Caco-2 (cell line): Measurements from ENCODE around the gene ST6GALNAC6. TPM values are rescaled to one million over a fixed set of nuclear protein-coding genes. Genes with fewer than 3 reads are reported as not detected.

Source experiments
- BruUV-seq: library from RNA; stranded (reverse); fragments of 400-500 nt; replicated peaks from 2 replicates; lab custom pipeline; 2021; lab: Mats Ljungman, UMichigan
- CTCF ChIA-PET: fragments of 300-600 bp; sonication (Branson Sonifier 250); formaldehyde crosslinking; loops from one replicate; lab custom pipeline; 2022; ENCODE audit warnings: antibody characterized with exemption; lab: Charles Lee
- POLR2A ChIA-PET: fragments of 300-600 bp; sonication (Branson Sonifier 250); formaldehyde crosslinking; loops from one replicate; lab custom pipeline; 2022; ENCODE audit warnings: antibody characterized with exemption; lab: Charles Lee
- DNase-seq, 2 experiments: peaks; one replicate each; pipeline versions ENCODE4 v3.0.0 to v3.0.0-alpha.2; 2020 to 2022
- H3K27me3 ChIP-seq: replicated peaks from 2 replicates; pipeline ENCODE4 v1.6.0; 2011; ENCODE audit warnings: low read length; ENCODE audit not compliant: control insufficient read depth, insufficient read depth
- H3K36me3 ChIP-seq: 2 replicates; pipeline ENCODE4 v1.5.1; 2011; ENCODE audit warnings: low read length; ENCODE audit not compliant: control insufficient read depth, insufficient read depth
- H3K4me1 ChIP-seq: fragments of 250-450 bp; sonication (Bioruptor Pico); 2 replicates; pipeline ENCODE4 v1.5.1; 2020; ENCODE audit warnings: mild to moderate bottlenecking
- H3K4me3 ChIP-seq: 2 replicates; pipeline ENCODE4 v1.5.1; 2011; ENCODE audit warnings: low read depth, mild to moderate bottlenecking, control low read depth, low read length
- H3K9me3 ChIP-seq: fragments of 250-450 bp; sonication (Bioruptor Pico); 2 replicates; pipeline ENCODE4 v1.5.1; 2020; ENCODE audit warnings: mild to moderate bottlenecking, moderate library complexity
- H3K27ac Mint-ChIP-seq: one replicate; pipeline ENCODE4 v1.8.0; 2022; ENCODE audit warnings: mixed read lengths; ENCODE audit not compliant: unreplicated experiment
- H3K27me3 Mint-ChIP-seq: one replicate; pipeline ENCODE4 v1.8.0; 2022; ENCODE audit warnings: mixed read lengths; ENCODE audit not compliant: insufficient read depth, unreplicated experiment
- H3K36me3 Mint-ChIP-seq: one replicate; pipeline ENCODE4 v1.8.0; 2022; ENCODE audit warnings: mild to moderate bottlenecking, mixed read lengths; ENCODE audit not compliant: insufficient read depth, unreplicated experiment
- H3K4me1 Mint-ChIP-seq: one replicate; pipeline ENCODE4 v1.8.0; 2022; ENCODE audit warnings: low read depth, mixed read lengths; ENCODE audit not compliant: unreplicated experiment
- H3K4me3 Mint-ChIP-seq: one replicate; pipeline ENCODE4 v1.8.0; 2022; ENCODE audit warnings: mild to moderate bottlenecking, moderate library complexity, mixed read lengths; ENCODE audit not compliant: unreplicated experiment
- H3K9me3 Mint-ChIP-seq: one replicate; pipeline ENCODE4 v1.8.0; 2022; ENCODE audit warnings: mixed read lengths; ENCODE audit not compliant: unreplicated experiment
- intact Hi-C: fragments of 100-400 bp; cut with micrococcal nuclease; formaldehyde crosslinking; loops from one replicate; pipeline ENCODE4 v1.10.0; 2022; ENCODE audit not compliant: unreplicated experiment
- total RNA-seq: library from RNA; stranded (reverse); gene quantifications from 2 replicates; pipeline ENCODE4 v1.2.3, GENCODE V29; 2022
- TF ChIP-seq, protein P1 (sequence below), 2 experiments: fragments of 200-600 bp in 1 of 2; IDR thresholded peaks; 1 replicate in 1 of 2; 2 replicates in 1 of 2; pipeline versions ENCODE4 v1.5.1 to v1.8.0; 2011 to 2022; ENCODE audit warnings: antibody characterized with exemption in 1 of 2, control low read depth in 1 of 2, inconsistent platforms in 1 of 2, low read depth in 1 of 2, low read length in 1 of 2, mild to moderate bottlenecking in 1 of 2, moderate library complexity in 1 of 2; ENCODE audit not compliant: insufficient read depth in 1 of 2, severe bottlenecking in 1 of 2, unreplicated experiment in 1 of 2

ST6GALNAC6 gene
- total RNA-seq, 1 experiment from 2014 or later: 20.7 TPM

DNA sequence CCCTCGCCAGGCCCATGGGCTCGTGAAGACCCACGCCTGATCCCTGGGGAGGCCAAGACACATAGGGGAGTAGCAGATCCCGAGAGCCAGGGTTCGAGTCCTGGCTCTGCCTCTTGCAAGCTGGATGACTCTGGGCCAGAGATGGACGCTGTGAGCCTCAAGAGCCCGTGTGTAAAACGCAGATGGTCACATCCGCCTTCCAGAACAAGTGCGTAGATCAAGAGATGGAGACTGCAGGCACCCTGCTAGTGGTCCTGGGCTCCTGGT lies 9.2 kb upstream of the ST6GALNAC6 start:
- DNase-seq: no peak
- no peaks in the 10 kb centered on the region; the same call in 1 of the 2 replicates for H3K36me3 ChIP-seq
- Mint-ChIP-seq H3K36me3 (no peaks in the 10 kb centered on the region), H3K9me3 (no peaks in the 10 kb centered on the region), H3K27ac (no peak overlapping the region), H3K4me1 (no peaks in the 10 kb centered on the region), H3K4me3 (no peak overlapping the region), H3K27me3 (no peaks in the 10 kb centered on the region)
- H3K4me1 ChIP-seq: peaks cover 25% of the 10 kb centered on the region
- POLR2A ChIA-PET: no interaction called here
- H3K9me3 ChIP-seq: no peaks in the 10 kb centered on the region
- TF ChIP-seq, protein P1, sequence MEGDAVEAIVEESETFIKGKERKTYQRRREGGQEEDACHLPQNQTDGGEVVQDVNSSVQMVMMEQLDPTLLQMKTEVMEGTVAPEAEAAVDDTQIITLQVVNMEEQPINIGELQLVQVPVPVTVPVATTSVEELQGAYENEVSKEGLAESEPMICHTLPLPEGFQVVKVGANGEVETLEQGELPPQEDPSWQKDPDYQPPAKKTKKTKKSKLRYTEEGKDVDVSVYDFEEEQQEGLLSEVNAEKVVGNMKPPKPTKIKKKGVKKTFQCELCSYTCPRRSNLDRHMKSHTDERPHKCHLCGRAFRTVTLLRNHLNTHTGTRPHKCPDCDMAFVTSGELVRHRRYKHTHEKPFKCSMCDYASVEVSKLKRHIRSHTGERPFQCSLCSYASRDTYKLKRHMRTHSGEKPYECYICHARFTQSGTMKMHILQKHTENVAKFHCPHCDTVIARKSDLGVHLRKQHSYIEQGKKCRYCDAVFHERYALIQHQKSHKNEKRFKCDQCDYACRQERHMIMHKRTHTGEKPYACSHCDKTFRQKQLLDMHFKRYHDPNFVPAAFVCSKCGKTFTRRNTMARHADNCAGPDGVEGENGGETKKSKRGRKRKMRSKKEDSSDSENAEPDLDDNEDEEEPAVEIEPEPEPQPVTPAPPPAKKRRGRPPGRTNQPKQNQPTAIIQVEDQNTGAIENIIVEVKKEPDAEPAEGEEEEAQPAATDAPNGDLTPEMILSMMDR (IDR thresholded peaks at IDR 0.05; ENCODE audit: insufficient read depth in 1 of 2, low read depth in 1 of 2, low read length in 1 of 2, severe bottlenecking in 1 of 2, unreplicated experiment in 1 of 2): no peak
- no peak overlapping the region for H3K4me3 ChIP-seq
- no peaks in the 10 kb centered on the region for H3K27me3 ChIP-seq
- CTCF ChIA-PET: no interaction called here
- intact Hi-C loops: no loop called here
- no TSS peak for BruUV-seq

DNA sequence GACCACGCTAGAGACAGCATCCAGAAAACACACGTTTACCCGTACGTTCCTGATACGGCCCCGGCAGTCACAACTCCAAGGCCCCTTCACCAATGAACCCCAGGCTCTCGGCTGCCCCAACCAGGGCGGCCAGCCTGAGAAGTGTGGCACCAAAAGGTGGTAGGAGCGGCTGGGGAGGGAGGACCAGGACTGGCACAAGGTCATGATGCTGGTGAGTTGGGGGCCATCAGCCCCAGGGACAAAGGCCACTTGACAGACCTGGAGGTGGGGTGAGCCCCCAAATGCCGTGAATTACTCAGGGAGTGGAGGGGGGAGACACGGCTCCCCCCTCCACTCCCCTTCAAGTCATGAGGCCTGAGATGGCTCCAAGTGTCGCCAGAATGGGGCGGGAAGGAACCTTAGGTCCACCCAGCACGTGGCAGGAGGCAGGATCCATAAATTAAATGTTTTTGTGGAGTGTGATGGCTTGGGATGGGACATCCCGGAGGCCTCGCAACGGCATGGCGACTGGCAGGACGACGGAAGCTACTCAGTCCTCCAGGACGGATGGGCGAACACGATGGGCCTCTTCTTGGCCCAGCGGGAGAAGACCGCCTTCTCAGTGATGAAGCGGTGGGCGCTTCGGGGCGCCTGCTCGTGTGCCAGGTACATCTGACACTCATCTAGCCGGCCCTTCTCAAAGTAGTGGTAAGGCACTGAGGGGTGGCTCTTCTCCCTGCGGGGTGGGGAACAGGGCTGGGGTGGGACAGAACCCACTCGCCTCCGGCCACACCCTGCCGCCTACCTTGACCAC lies 8.7 kb upstream of the ST6GALNAC6 start:
- ChIA-PET POLR2A (no interaction called here), CTCF (interaction anchor here (0.7 kb wide), 1 partner anchor 629 kb away, joined by 3 read pairs; no protein-coding TSS in a partner anchor)
- Histone ChIP-seq H3K4me3 (no peak overlapping the region), H3K9me3 (no peaks in the 10 kb centered on the region), H3K4me1 (peaks cover 22% of the 10 kb centered on the region), H3K27me3 (no peaks in the 10 kb centered on the region), H3K36me3 (no peaks in the 10 kb centered on the region; the same call in 1 of the 2 replicates)
- H3K27me3 Mint-ChIP-seq: no peaks in the 10 kb centered on the region
- no peak for DNase-seq
- no peaks in the 10 kb centered on the region for H3K9me3 Mint-ChIP-seq
- H3K4me1 Mint-ChIP-seq: no peaks in the 10 kb centered on the region
- TF ChIP-seq, protein P1 (IDR thresholded peaks at IDR 0.05; ENCODE audit: insufficient read depth in 1 of 2, low read depth in 1 of 2, low read length in 1 of 2, severe bottlenecking in 1 of 2, unreplicated experiment in 1 of 2): no peak
- no TSS peak for BruUV-seq
- no peak overlapping the region for H3K27ac Mint-ChIP-seq
- H3K4me3 Mint-ChIP-seq: no peak overlapping the region
- H3K36me3 Mint-ChIP-seq: no peaks in the 10 kb centered on the region
- intact Hi-C loops: no loop called here

DNA sequence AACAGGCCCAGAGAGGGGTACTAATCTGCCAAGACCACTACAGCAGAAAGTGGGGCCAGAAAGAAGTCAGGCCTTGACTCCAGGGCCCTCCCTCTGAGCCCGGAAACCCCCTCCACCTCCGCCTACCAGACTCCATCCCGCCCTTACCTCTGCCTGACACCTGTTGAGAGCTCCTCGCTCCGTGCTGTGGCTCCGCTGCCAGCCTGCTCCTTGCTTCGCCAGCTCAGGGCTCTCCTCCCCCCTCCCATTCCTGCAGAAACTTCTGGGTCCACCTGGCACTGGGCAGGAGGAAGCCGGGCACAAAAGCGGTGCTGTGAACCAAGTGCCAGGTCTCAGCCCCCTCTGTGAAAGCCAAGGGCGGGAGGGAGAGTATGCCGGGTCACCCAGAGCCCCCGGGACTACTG lies 6.4 kb upstream of the ST6GALNAC6 start:
- no peak overlapping the region for H3K4me3 ChIP-seq
- intact Hi-C loops: no loop called here
- peaks cover 23% of the 10 kb centered on the region; the same call in 1 of the 2 replicates for H3K4me1 ChIP-seq

More for the DNA sequence above, 6.4 kb upstream of the ST6GALNAC6 start:
- Mint-ChIP-seq H3K27ac (no peak overlapping the region), H3K36me3 (peaks cover 5% of the 10 kb centered on the region), H3K4me3 (no peak overlapping the region), H3K4me1 (peaks cover 6% of the 10 kb centered on the region), H3K27me3 (no peaks in the 10 kb centered on the region), H3K9me3 (no peaks in the 10 kb centered on the region)
- Histone ChIP-seq H3K9me3 (no peaks in the 10 kb centered on the region), H3K36me3 (no peaks in the 10 kb centered on the region), H3K27me3 (no peaks in the 10 kb centered on the region)
- TF ChIP-seq, protein P1 (IDR thresholded peaks at IDR 0.05; ENCODE audit: insufficient read depth in 1 of 2, low read depth in 1 of 2, low read length in 1 of 2, severe bottlenecking in 1 of 2, unreplicated experiment in 1 of 2): no peak
- no TSS peak for BruUV-seq
- DNase-seq: no peak
- CTCF ChIA-PET: no interaction called here
- POLR2A ChIA-PET: no interaction called here
